Measurements from ENCODE around the gene SGSH.

DNA sequence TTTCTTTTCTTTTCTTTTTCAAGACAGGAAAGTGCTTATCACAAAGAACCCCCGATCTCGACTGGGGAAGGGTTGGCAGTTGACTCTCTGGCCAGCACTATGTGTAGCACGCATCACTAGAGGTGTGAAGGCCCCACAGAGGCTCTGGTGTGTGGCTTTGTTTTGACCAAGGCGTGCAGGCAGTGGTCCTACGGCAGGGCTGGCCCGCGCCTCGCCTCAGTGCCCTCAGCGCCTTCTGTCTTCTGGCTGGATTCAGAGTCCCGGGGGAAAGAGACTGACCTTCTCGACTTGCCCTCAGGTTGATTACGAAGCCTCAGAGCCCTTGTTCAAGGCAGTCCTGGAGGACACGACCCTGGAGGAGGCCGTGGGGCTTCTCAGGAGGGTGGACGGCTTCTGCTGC is 18.7 kb downstream of the SGSH start:
- TF ChIP-seq CTCF (IDR thresholded peaks at IDR 0.05; ENCODE audit: low read length) (no peak), EZH2 (IDR thresholded peaks at IDR 0.05; ENCODE audit: borderline replicate concordance, low read length) (no peak)
